Skeletal muscle satellite cell (primary cell): ENCODE results near the gene SRPRB. TPM values are rescaled to one million over a fixed set of nuclear protein-coding genes. Genes with fewer than 3 reads are reported as not detected.

ENCODE experiments used
- H3K27me3 ChIP-seq: 2 replicates; pipeline ENCODE4 v1.7.0; 2013; ENCODE audit warnings: low read length; ENCODE audit not compliant: control insufficient read depth, insufficient read depth
- H3K36me3 ChIP-seq: 2 replicates; pipeline ENCODE4 v1.7.0; 2013; ENCODE audit warnings: mild to moderate bottlenecking, control low read depth, low read length; ENCODE audit not compliant: insufficient read depth
- H3K4me1 ChIP-seq: 2 replicates; pipeline ENCODE4 v1.7.0; 2013; ENCODE audit warnings: low read length; ENCODE audit not compliant: control insufficient read depth, insufficient read depth
- H3K4me2 ChIP-seq: 2 replicates; pipeline ENCODE4 v1.7.0; 2013; ENCODE audit warnings: mild to moderate bottlenecking, low read length
- H3K4me3 ChIP-seq: 2 replicates; pipeline ENCODE4 v1.7.0; 2013; ENCODE audit warnings: low read length
- H3K9ac ChIP-seq: 2 replicates; pipeline ENCODE4 v1.7.0; 2013; ENCODE audit warnings: mild to moderate bottlenecking, low read depth, low read length, moderate library complexity
- H3K9me3 ChIP-seq: replicated peaks from 2 replicates; pipeline ENCODE4 v1.7.0; 2013; ENCODE audit warnings: mild to moderate bottlenecking, control low read depth, low read length
- total RNA-seq: library from RNA; depleted of rRNA; stranded (reverse); fragments of >200 nt; gene quantifications from 2 replicates; pipeline ENCODE4 v1.2.3, GENCODE V29; 2012; rRNA removed

The SRPRB gene, protein sequence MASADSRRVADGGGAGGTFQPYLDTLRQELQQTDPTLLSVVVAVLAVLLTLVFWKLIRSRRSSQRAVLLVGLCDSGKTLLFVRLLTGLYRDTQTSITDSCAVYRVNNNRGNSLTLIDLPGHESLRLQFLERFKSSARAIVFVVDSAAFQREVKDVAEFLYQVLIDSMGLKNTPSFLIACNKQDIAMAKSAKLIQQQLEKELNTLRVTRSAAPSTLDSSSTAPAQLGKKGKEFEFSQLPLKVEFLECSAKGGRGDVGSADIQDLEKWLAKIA
- total RNA-seq = 96.1 and 105 TPM in 2 replicates

- no peaks in the 10 kb centered on the region for H3K9me3 ChIP-seq
- H3K4me3 ChIP-seq = peak within 1 kb of the TSS; percentile 98
- peaks cover 18% of the 10 kb centered on the region for H3K36me3 ChIP-seq
- H3K4me1 ChIP-seq = peaks cover 4% of the 10 kb centered on the region
- peak within 1 kb of the TSS; percentile 96 for H3K4me2 ChIP-seq
- peaks cover 4% of the 10 kb centered on the region for H3K27me3 ChIP-seq
- H3K9ac ChIP-seq = peak within 1 kb of the TSS; percentile 83
Measured at GRCh38 chr3:133805702-133806475, at the start of gene SRPRB. Gene SRPRB (plus strand): TSS chr3:133805815. CDS start chr3:133805849, 34 bp downstream.

DNA sequence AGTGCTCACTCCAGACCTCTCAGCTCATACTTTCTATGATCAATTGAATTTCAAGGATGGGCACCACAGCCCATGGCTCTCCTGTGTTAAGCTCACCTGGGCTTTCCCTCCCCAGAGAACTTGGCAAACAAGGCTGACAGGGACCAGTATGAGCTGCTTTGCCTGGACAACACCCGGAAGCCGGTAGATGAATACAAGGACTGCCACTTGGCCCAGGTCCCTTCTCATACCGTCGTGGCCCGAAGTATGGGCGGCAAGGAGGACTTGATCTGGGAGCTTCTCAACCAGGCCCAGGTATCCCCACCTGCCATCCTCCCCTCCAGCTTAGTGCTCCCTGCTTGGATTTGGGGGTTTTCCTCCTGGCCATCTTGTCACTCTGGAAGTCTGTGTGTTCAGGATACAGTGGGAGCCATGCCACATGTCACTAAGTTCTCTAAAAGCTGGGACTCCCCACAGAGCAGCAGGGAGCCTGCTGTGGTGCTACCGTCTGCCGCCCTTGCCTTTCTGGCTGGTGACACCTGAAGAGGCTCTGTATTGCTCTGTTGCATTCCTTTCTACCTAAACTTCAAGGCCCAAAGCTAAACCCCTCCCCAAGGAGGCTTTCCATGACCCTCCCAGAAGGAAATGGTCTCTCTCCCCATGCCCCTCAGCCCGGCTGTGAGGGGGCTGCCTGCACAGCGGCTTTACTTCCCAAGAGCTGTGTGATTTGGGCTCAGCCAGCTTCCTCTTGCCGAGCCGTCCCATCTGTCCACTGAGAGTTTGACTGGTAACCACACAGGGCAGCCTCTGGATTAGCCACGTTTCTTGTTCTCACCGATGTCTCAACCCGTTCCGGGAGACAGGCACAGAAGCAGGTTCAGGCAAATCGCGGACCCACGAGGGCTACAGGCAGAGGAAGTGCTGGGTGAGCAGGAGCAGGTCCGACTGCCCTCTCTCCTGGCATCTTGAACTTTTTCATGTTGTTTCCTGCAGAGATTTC, 48.6 kb upstream of the SRPRB start:
- Histone ChIP-seq H3K4me3 (no peak overlapping the region), H3K4me1 (no peaks in the 10 kb centered on the region), H3K36me3 (no peaks in the 10 kb centered on the region), H3K9me3 (no peaks in the 10 kb centered on the region), H3K4me2 (no peak overlapping the region), H3K9ac (no peak overlapping the region), H3K27me3 (peaks cover 20% of the 10 kb centered on the region)

GRCh38 chr3:133757701-133758567, 47.7 kb upstream of the SRPRB start:
- no peaks in the 10 kb centered on the region for H3K36me3 ChIP-seq
- H3K9ac ChIP-seq = no peak overlapping the region
- no peaks in the 10 kb centered on the region for H3K4me1 ChIP-seq
- H3K4me2 ChIP-seq = no peak overlapping the region
- no peak overlapping the region for H3K4me3 ChIP-seq
- H3K9me3 ChIP-seq = no peaks in the 10 kb centered on the region
- H3K27me3 ChIP-seq = peaks cover 29% of the 10 kb centered on the region

- peaks cover 34% of the 10 kb centered on the region for H3K27me3 ChIP-seq
- no peak overlapping the region for H3K9ac ChIP-seq
- no peaks in the 10 kb centered on the region for H3K9me3 ChIP-seq
- H3K36me3 ChIP-seq = no peaks in the 10 kb centered on the region
- H3K4me3 ChIP-seq = no peak overlapping the region
- no peak overlapping the region for H3K4me2 ChIP-seq
- no peaks in the 10 kb centered on the region for H3K4me1 ChIP-seq
Measured at GRCh38 chr3:133758568-133758928, 47.1 kb upstream of the SRPRB start.

- Histone ChIP-seq H3K36me3 (no peaks in the 10 kb centered on the region), H3K4me3 (no peak overlapping the region), H3K4me2 (no peak overlapping the region), H3K27me3 (peaks cover 40% of the 10 kb centered on the region), H3K9ac (no peak overlapping the region), H3K4me1 (no peaks in the 10 kb centered on the region), H3K9me3 (no peaks in the 10 kb centered on the region)
Measured at GRCh38 chr3:133758964-133759739, 46.5 kb upstream of the SRPRB start.

GRCh38 chr3:133759740-133760305, 45.8 kb upstream of the SRPRB start:
- H3K4me1 ChIP-seq = no peaks in the 10 kb centered on the region
- H3K9me3 ChIP-seq = no peaks in the 10 kb centered on the region
- H3K9ac ChIP-seq = no peak overlapping the region
- H3K27me3 ChIP-seq = peaks cover 37% of the 10 kb centered on the region
- no peak overlapping the region for H3K4me2 ChIP-seq
- no peaks in the 10 kb centered on the region for H3K36me3 ChIP-seq
- no peak overlapping the region for H3K4me3 ChIP-seq

DNA sequence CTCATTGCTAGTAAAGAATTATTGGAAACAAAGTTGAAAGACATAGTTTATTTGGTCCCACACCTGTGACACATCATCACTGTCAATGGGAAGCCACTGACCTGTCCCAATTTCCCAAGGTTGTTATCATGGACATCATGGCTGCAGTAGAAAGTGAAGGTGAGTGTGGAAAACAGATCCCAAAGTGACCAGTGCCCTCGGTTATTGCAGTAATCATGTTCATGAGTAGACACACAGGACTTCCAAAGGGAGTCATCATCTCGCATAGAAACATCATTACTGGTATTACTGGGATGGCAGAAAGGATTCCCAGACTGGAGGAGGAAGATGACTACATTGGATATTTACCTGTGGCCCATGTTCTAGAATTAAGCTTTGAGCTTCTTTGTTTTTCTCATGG, 44.7 kb upstream of the SRPRB start:
- no peaks in the 10 kb centered on the region for H3K36me3 ChIP-seq
- H3K27me3 ChIP-seq = peaks cover 37% of the 10 kb centered on the region
- no peaks in the 10 kb centered on the region for H3K4me1 ChIP-seq
- no peak overlapping the region for H3K4me3 ChIP-seq
- H3K4me2 ChIP-seq = no peak overlapping the region
- H3K9me3 ChIP-seq = no peaks in the 10 kb centered on the region
- no peak overlapping the region for H3K9ac ChIP-seq

DNA sequence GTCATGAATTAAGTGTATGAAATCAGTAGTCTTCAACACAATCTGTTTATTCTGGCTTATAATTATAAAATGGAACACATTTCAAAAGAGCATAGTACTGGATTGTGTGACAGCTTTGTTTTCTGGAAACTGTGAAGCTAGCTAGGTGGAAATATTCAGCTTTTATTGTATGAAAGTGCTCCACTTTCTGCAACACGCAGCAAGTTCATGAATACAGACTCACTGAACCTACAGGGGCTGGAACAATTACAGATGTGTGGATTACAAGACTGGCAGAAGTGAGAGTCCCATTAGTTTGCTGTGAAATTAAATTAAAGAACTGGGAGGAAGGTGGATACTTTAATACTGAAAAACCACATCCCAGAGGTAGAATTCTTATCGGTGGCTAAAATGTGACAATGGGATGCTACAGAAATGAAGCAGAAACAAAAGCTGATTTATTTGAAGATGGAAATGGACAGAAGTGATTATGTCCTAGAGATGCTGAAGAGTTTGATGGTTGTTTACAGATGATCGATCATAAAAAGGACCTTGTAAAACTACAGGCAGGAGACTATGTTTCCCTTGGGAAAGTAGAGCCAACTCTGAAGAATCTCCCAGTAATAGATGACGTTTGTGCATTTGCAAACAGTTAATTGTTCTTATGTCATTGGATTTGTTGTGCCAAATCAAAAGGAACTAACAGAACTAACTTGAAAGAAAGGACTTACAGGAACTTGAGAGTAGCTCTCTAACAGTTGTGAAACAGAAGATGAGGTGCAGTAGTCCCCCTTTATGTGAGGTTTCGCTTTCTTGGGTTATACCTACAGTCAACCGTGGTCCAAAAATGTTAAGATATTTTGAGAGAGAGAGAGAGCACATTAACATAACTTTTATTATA, 43.8 kb upstream of the SRPRB start:
- Histone ChIP-seq H3K4me2 (no peak overlapping the region), H3K4me1 (no peaks in the 10 kb centered on the region), H3K9me3 (no peaks in the 10 kb centered on the region), H3K36me3 (no peaks in the 10 kb centered on the region), H3K27me3 (peaks cover 41% of the 10 kb centered on the region), H3K4me3 (no peak overlapping the region), H3K9ac (no peak overlapping the region)

DNA sequence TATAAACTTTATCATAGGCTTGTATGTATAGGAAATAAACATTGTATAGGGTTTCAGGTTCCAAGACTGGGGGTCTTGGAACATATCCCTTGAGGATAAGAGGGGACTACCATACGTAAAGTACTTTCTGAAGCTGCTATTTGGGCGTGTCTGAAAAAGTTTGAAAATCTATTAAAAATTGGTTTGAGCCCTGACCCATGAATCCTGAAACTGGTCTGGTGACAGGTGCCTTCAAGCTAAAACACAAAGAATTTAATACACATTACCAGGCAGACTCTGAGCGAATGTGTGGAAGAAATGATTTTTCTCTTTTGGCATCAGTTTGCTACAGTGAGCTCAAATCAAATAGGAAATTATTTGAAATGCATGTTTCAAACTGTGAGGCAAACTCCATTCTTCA, 43.1 kb upstream of the SRPRB start:
- Histone ChIP-seq H3K27me3 (peaks cover 41% of the 10 kb centered on the region), H3K9me3 (no peaks in the 10 kb centered on the region), H3K4me3 (no peak overlapping the region), H3K4me2 (no peak overlapping the region), H3K36me3 (no peaks in the 10 kb centered on the region), H3K4me1 (no peaks in the 10 kb centered on the region), H3K9ac (no peak overlapping the region)
